NCI-H1105 (cell line): Measurements from ENCODE around the gene CD93.

Experiments
- DNase-seq: peaks from one replicate; lab custom pipeline; 2025; lab: John Stamatoyannopoulos, UW

The CD93 gene

GRCh38 chr20:23083553-23084220 is 2.4 kb downstream of the CD93 start:
- DNase-seq = no peak

GRCh38 chr20:23082846-23083552 is 3.1 kb downstream of the CD93 start:
- no peak for DNase-seq

DNA sequence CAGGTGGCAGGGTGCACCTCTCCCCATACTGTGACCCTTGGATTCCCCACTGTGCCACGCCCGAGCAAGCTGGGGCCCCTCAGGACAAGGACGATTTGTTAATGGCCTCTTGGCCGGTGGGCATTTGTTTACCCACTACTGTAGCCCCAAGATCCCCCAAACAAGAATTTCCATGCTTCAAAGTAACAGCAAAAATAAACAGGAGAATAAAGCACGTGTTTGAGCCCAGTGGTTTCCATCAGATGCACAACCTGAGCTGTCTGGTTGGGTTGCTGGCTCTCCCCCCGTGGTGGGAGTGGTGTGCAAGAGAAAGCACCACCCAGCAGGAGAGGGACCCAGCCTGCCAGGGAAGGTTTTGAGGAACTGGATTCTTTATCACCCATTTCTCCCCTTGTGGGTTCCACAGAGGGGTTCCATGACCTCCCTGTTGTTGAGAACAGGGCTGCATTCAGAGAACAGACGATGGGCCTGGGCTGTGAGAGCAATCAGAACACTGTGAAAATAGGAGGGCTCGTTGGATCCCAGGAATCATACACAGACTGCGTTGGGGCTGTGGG is 4.8 kb downstream of the CD93 start:
- DNase-seq = no peak

- DNase-seq = no peak
Observed at GRCh38 chr20:23080521-23080920, 5.6 kb downstream of the CD93 start.

DNA sequence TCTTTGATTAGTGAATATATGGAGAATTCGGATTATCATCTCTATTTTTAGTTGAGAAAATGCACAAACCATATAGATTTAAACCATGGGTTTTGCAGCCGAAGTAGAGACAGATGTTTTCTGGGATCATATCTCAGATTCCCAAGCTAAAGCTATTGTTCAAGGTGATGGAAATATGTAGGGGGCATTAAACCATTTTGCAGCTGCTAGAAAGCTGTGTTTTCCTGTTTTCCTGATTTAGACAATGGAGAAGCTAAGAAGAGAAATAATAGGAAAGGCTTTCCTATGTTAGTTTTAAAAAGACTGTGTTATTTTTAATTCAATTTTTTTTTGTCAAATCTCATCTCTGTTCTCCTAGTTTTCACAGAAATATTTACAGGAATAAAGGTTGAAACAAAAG is 6.2 kb downstream of the CD93 start:
- DNase-seq = no peak

DNA sequence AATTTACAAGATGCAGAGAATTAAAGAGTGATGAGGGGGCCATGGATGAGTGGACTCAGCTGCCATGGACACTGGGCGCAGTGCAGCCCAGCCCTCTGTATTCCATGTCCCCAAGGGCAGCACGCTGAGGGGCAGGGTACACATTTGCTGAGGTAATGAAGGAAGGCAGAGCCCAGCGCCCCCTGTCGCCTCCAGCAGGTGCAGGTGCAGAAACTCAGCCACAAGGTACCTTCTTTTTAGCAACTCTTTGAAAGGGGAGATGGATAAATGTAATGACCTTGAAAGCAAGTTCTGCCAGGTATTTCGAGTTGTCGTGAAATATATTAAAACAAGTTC is 7.1 kb downstream of the CD93 start:
- DNase-seq = peak; percentile 63

- DNase-seq = peak; percentile 63
Observed at GRCh38 chr20:23078351-23079015, 7.6 kb downstream of the CD93 start.

GRCh38 chr20:23077277-23077676 is 8.8 kb downstream of the CD93 start:
- no peak for DNase-seq

DNA sequence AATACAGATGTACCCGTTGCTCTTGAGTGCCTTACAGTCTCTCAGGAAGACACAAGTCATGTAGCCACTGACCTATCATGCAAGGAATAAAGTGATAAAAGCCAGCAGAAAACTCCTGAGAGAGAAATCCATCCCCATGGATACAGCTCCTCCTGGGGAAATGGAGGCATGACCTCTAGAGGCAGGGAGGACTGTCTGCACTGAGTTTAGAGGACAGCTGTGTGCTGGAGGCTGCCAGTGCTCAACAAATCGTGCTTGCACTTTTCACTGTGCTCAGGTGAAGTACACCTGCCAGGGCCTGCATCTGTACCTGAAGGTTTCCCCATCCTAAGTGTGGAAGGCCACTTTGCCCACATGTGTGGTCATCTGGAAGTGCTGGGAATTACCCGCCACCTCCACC is 12.1 kb downstream of the CD93 start:
- no peak for DNase-seq

- no peak for DNase-seq
Observed at GRCh38 chr20:23072892-23073586, 13.1 kb downstream of the CD93 start.

GRCh38 chr20:23071996-23072395 is 14.1 kb downstream of the CD93 start:
- no peak for DNase-seq

DNA sequence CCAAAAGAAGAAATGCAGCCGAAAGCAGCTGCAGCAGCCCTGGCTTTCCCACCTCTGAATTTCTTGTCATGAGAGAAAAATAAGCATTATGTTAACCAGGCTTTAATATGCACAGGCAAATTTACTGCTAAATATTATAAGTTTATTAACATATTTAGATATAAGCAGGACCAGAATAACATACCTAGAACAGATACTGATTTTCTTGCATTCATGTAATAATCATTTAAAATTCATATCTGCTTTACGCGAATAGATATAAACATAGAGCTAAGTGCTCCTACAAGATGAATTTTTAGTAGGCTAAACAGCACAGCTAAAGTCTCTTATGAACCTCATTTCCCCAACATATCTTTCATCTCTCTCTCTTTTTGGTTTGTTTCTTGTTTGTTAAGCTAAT is 14.7 kb downstream of the CD93 start:
- DNase-seq = no peak

DNA sequence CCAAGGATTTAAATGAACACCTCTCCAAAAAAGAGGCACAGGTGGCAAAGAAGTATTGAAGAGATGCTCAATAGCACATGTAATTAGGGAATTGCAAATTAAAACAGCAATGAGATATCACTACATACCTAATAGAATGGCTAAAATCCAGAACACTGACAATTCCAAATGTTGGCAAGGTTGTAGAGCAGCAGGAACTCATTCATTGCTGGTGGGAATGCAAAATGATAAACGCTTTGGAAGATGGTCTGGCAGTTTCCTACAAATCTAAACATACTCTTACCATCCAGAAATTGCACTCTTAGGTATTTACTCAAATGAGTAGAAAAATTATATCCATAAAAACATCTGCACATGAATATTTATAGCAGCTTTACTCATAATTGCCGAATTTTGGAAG is 17.0 kb downstream of the CD93 start:
- DNase-seq = no peak

DNA sequence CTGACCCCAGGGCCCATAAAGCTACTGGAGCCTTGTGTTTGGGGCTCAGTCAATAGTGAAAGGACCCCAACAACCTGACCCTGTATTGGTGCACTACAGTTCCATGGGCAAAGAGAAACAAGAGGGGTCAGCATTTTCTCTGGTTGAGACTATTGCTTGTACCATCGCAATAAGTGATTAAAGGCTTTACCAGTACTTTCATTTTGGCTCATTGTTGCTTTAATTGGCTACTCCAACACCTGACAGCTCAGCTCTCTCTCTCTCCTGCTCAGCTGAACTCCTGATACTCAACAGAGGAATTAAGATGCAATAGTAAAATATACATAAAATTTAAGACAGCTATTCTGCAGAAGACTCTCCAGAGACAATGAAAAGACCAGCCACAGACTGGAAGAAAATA is 17.8 kb downstream of the CD93 start:
- DNase-seq = no peak

- no peak for DNase-seq
Observed at GRCh38 chr20:23066772-23067171, 19.4 kb downstream of the CD93 start.

DNA sequence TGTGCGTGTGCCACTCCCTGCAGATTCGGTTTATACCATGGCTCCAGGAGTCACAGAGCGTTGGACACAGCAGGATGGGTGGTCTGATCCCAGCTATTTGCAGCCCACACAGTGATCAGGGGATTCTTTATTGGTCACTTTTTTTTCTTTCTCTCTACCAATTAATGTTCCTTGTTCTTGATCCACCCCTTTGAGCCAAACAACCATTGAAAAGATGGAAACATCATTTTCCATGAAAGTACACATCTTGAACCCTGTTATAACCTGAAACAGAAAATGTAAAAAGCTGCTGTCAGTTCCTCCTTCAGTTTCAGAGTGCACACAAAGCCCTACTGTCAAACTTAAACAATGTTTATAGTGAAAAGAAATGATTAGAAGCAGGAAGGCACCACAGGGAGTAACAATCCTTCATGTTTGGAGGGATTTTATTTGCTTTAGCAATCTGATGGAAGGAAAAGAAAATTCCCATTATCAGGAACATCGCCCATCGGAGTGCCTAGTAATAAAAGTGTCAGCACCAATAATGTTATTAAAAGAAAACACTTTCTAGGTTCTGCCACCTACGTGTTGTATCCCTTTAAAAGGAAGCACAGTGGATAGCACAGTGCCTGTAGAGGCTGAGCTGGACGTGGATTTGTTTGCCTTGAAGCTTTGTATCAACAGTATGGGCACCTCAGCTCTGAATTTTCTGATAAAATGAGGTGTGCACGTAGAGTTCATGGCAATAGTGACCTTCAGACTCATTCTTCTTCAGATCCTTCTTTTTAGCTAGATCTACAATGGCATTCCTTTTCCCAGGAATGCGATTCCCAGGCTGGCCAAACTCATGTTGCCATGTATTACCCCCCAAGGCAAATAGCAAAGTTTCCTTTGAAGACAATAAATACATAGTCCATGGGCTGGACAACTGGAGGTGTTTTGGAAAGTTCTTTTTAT is 20.6 kb downstream of the CD93 start:
- DNase-seq = no peak

DNA sequence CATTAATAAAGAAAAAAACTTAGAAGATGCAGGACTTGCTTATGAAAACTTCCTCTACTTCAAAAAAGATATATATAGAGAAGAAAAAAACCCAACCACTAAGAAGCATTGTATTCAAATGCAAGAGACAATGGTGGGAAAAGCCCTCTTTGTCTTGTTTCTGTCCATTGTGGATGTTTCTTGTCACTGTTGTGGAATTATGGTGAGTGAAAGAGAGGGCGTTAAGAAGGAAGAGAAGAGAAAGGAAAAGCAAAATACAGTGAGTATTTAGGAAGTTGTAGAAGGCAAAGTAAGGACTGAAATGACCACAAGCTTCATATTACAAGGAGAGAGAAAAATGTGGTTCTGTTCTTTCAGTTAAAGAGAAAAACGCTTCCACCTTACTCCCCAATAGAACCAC is 22.5 kb downstream of the CD93 start:
- DNase-seq = no peak

- no peak for DNase-seq
Observed at GRCh38 chr20:23063168-23063567, 23.0 kb downstream of the CD93 start.

DNA sequence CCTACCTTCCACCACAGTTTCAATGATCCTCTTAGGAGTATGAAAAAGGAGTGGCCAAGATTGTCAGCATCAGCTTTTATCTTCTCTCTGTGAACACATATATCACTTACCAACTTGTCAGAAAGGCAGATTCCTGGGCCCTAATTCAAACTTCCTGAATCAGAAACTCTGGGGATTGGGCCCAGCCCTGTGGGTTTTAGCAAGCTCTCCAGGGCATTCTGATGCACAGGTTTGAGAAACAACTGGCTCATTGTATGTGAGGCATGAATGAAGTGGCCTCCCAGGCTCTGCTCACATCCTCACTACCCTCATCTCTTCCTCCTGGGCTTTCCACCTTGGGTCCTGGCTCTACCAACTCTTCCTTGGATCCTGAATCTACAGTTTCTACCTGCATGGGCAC is 23.5 kb downstream of the CD93 start:
- DNase-seq = no peak

DNA sequence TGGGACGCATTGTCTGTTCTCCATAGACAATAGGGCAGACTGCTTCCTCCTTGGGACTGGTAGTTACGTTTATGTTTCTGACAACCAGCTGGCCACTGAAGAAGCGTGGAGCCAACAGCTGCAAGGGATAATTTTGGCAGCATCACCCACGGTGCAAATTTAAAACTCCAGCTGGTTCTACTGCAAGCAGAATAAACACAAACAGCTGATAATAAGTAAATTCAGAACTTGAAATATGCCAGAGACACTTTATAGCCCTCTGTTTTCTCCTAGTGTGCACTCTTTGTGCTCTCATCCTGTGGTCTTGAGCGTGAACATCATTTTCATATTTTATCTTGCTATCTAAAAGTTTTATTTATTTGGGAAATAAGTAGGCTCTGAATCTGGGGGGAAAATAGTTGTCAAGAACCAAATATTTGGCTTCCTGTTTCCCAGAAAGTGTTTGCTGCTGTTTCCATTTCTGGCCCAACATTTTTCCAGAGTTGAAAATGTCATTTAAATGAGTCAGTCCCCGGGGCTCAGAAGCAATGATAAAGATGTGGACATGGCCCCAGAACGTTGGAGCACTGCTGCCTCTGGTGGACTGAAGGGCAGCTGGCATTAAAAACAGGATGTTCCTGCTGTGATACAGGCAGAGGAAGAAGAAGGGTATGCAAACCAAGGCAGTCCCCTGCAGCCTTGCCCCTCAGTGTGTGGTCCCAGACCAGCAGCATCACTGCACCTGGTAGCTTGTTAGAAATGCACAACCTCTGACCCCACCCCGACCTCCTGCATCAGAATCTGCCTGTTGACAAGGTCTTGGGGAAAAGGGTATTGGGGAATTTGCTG is 24.2 kb downstream of the CD93 start:
- peak; percentile 30 for DNase-seq

GRCh38 chr20:23061262-23061661 is 24.9 kb downstream of the CD93 start:
- DNase-seq = no peak
